DMS153 treated with DMSO at 0.1 percent for 48 hours (cell line): ENCODE measurements around the gene LRRC73.

Source experiments
- DNase-seq: peaks from one replicate; lab custom pipeline; 2025; ENCODE audit not compliant: unreplicated experiment; lab: John Stamatoyannopoulos, UW

LRRC73 gene

DNA sequence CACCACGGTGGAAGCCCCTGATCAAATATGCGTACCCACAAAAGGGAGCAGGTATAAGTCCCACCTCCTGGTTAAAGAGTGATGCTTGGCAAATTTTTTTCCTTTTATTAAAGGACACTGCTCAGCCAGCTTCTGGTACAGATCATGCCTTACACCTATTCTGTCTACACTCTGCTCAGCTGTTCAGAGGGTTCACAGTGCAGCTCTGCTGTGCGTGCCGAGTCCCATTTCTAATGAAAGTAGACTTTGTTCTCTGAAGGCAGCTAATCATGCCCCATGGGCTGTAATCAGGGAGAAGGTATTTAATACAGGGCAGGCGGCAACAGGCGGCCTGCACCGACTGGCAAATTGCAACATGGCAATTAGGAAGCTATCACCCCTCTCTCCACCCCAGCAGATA, 16.3 kb downstream of the LRRC73 start:
- no peak for DNase-seq

DNA sequence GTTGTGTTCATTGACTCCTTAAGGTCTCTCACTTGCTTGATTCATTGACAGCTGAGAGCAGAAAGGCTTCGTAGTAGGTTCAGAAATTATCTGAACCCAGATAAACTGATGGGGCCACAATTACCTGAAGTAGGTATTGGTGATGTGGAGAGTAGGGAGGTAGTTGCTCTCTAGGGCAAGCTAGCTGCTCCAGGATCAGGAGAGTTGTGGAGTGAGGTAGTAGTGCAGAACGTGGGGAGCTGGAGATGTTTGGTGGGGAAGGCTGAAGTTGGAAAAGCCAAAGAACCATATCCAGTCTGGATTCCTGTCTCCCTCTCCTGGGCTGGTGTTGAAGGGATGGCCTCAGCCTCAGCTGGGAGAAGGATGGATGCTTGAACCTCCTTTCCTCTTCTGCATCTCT, 16.9 kb downstream of the LRRC73 start:
- no peak for DNase-seq

DNA sequence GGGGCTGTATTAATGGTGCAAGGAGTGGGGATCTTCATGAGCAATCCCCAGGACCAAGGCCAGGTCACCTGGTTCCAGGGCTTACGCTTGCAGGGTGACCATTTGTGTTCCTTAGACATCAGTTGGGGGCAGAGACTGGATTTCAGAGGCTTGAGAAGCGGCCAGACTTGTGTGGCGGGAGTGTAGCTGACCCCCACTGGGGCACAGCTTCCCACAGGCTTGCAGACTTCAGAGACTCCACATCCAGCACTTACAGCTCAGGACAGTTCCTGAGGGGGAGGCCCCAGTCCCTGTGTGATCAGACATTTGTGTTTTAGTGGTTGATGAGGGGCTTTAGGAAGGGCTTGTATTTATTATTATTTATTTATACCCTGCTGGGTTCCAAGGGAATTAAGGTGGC, 17.5 kb downstream of the LRRC73 start:
- DNase-seq: no peak

- no peak for DNase-seq
Measured at GRCh38 chr6:43491750-43492661, 18.1 kb downstream of the LRRC73 start.

- DNase-seq: no peak
Measured at GRCh38 chr6:43490523-43490939, 19.6 kb downstream of the LRRC73 start.

DNA sequence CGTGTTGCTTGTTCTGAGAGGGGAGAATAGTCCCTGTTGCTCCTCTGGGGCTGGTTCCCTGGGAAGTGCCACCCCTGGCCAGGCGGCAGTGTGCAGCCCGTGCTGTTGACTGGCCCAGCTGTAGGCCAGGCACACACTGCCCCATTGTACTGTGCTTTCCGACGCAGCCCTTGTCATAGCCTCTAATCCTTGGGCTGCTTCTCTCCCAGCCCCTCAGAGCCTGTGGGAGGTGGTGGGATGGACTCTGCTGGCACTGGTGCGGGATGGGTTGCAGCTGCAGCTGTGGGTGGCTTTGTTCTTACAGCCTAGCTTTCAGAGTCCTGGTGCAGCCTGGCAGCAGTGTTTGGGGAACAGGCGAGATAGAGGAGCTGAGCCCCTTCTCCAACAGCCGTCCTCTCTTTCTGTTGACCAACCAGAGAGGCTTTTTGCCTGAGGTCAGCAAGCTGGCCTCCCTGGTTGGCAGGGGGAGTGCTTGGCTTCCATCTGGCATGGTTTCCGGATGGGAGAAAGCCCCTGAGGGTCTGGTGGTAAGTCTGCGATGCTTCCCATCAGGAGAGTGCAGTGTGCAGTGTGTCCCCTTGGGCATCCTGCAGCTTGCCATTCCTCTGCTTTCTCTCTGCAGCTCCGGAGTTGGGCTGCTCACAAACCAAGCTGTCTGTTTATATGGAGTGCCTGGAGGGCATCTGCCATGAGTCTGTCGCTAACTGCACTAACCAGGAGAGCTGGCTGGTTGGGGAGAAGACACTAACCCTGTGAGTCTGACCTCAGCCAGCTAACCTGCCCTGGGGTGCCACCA, 20.7 kb downstream of the LRRC73 start:
- no peak for DNase-seq

DNA sequence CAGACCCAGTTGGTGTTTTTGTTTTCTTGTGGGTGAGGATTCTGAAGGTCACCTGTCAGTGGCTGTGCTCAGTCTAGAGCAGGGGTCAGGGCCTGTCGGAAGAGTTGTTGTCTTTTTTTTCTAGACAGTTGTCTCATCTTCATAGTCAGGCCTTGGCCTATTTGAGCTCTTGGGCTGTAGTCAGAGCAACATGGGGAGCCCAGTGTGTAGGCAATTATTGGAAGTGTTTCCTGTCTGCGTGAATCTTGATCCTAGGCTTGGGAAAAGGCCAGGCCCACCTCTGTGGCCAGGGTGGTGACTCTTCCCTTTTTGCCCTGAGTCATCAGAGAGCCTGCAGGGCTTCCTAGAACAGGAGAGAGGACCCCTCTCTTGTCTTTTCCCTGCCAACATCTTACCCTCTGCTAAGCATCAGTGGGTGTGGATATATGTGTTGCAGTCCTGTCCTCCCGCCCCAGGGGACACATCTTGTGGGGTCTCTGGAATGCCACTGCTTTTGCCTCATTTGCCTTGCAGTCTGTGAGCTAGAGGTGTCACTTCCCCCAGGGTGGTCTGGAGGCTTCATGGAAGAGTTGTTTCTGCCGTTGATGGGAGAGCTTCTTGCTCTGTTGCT, 21.4 kb downstream of the LRRC73 start:
- DNase-seq: no peak

GRCh38 chr6:43481591-43482236, 28.4 kb downstream of the LRRC73 start:
- DNase-seq: no peak

DNA sequence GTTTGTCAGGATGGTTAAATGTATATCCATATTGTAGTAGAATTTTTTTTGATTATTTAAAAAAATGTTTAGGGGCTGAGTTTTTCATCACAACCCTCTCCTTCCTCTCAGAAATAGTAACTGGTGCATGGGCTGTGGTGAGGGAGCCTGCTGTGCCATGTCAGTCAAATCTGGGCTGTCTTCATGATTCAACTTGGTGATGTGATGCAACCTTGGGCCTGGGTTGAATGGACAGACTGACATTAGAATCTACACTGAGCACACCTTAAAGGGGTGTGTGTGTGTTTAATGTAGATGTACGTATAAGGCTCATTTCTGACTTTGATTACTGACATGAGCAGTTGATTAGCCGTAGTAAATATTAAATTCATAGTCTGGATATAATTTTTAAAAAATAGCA, 29.1 kb downstream of the LRRC73 start:
- DNase-seq: no peak

GRCh38 chr6:43478008-43478372, 32.2 kb downstream of the LRRC73 start:
- DNase-seq: no peak

GRCh38 chr6:43477235-43478007, 32.7 kb downstream of the LRRC73 start, which contains the start of gene TJAP1:
Gene TJAP1, plus strand, starts transcription at chr6:43477570. Its CDS starts 21,432 bp downstream, at chr6:43499002.
- peak; percentile 75 for DNase-seq

- no peak for DNase-seq
Measured at GRCh38 chr6:43476746-43477145, 33.4 kb downstream of the LRRC73 start.

- no peak for DNase-seq
Measured at GRCh38 chr6:43475516-43475915, 34.6 kb downstream of the LRRC73 start.

DNA sequence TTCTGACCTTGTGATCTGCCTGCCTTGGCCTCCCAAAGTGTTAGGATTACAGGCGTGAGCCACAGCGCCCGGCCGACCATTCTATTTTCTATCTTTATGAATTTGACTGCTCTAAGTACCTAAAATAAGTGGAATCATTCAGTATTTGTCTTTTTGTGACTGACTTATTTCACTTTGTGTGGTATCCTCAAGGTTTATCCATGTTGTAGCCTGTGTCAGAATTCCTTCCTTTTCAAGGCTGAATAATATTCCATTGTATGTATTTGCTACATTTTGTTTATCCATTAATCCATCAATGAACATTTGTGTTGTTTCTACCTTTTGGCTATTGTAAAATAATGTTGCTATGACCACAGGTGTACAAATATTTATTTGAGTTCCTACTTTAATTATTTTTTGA, 37.6 kb downstream of the LRRC73 start:
- DNase-seq: no peak

DNA sequence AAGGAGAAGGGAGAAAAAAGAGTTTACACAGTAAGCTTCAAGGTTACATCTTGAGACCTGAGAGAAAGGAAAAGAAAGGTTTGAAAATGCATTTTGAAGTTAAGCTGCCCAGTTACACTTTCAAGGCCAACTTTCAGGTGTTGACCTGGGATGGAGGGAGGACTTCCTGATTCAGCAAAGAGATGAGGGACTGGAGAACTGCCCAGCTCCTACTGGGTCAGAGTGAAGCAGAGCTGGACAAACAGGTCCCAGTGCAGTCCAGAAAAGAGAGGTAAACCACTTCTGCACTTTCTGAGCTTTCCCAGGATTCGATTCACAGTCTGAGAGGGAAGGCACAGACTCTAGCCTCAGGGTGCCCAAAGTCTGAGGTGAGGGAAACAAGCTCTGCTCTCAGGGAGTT, 38.7 kb downstream of the LRRC73 start:
- no peak for DNase-seq

DNA sequence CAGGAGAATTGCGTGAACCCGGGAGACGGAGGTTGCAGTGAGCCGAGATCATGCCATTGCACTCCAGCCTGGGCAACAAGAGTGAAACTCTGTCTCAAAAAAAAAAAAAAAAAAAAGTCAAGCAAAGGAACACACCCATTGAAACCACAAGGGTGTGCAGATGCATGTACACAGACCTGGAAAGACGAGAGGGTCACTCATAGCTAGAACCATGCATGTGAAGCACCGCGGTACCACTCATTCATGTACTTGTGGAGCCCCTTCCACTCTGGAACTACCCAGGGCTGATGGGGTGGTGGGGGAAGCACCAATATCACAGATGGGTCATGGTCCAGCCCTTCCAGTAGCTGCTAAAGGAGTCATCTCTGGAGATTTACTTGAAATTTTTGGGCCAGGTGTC, 40.2 kb downstream of the LRRC73 start:
- no peak for DNase-seq

GRCh38 chr6:43468748-43469681, 41.1 kb downstream of the LRRC73 start:
- DNase-seq: no peak

- no peak for DNase-seq
Measured at GRCh38 chr6:43468240-43468639, 41.9 kb downstream of the LRRC73 start.

- DNase-seq: no peak
Measured at GRCh38 chr6:43467752-43468151, 42.4 kb downstream of the LRRC73 start.
